HepG2 (cell line): ENCODE measurements around the gene CDKN3. TPM values are rescaled to one million over a fixed set of nuclear protein-coding genes. Genes with fewer than 3 reads are reported as not detected.

Source experiments
- AFF4 ChIP-seq: sonication (generic); formaldehyde crosslinking; IDR thresholded peaks from 2 replicates; pipeline ENCODE4 v1.4.0; 2020; ENCODE audit warnings: missing genetic modification reagents
- ARNT ChIP-seq: fragments of 450-650 bp; IDR thresholded peaks from 2 replicates; pipeline ENCODE4 v1.6.1; 2017
- ATF7-NPFF ChIP-seq: sonication (generic); formaldehyde crosslinking; IDR thresholded peaks from 2 replicates; pipeline ENCODE4 v1.8.1; 2023; ENCODE audit warnings: mild to moderate bottlenecking, low read depth, missing genetic modification reagents, moderate library complexity
- BCL6 ChIP-seq: IDR thresholded peaks from 2 replicates; pipeline ENCODE4 v1.6.1; 2016; ENCODE audit warnings: missing genetic modification reagents, missing compliant biosample characterization
- CREM ChIP-seq, 2 experiments: sonication (generic) in 1 of 2; formaldehyde crosslinking in 1 of 2; IDR thresholded peaks; 2 replicates each; pipeline versions ENCODE4 v1.4.0 to v1.6.1; 2016 to 2020; ENCODE audit warnings: antibody characterized with exemption in 1 of 2, mild to moderate bottlenecking in 1 of 2, missing genetic modification reagents in 1 of 2
- DR1 ChIP-seq: sonication (generic); formaldehyde crosslinking; IDR thresholded peaks from 2 replicates; pipeline ENCODE4 v1.8.0; 2021; ENCODE audit warnings: mild to moderate bottlenecking, missing genetic modification reagents, inconsistent platforms
- ELF1 ChIP-seq: sonication (generic); formaldehyde crosslinking; IDR thresholded peaks from 2 replicates; pipeline ENCODE4 v1.4.0; 2020; ENCODE audit warnings: missing genetic modification reagents
- EP300 ChIP-seq, 3 experiments: sonication (generic) in 1 of 3; formaldehyde crosslinking in 1 of 3; IDR thresholded peaks; 2 replicates each; pipeline versions ENCODE4 v1.5.1 to v1.6.1; 2011 to 2020; ENCODE audit warnings: low read depth in 2 of 3, low read length in 2 of 3, borderline replicate concordance in 1 of 3, improper control_type of control experiment in 1 of 3, mild to moderate bottlenecking in 1 of 3, missing genetic modification reagents in 1 of 3, moderate library complexity in 1 of 3
- FIP1L1 ChIP-seq: fragments of 200-400 bp; formaldehyde crosslinking; IDR thresholded peaks from 2 replicates; pipeline ENCODE4 v1.6.1; 2018; ENCODE audit warnings: low read depth, mild to moderate bottlenecking, low read length, moderate library complexity, borderline replicate concordance; ENCODE audit not compliant: insufficient read depth
- GATAD2A ChIP-seq: IDR thresholded peaks from 2 replicates; pipeline ENCODE4 v1.6.1; 2016
- GLI4 ChIP-seq: sonication (generic); formaldehyde crosslinking; IDR thresholded peaks from 2 replicates; pipeline ENCODE4 v1.5.1; 2020; ENCODE audit warnings: missing genetic modification reagents, mild to moderate bottlenecking, moderate library complexity, borderline replicate concordance
- GTF3A ChIP-seq: sonication (generic); formaldehyde crosslinking; conservative IDR thresholded peaks from 2 replicates; pipeline ENCODE4 v1.4.0; 2020; ENCODE audit warnings: mild to moderate bottlenecking, missing genetic modification reagents
- HNRNPL ChIP-seq: fragments of 200-400 bp; formaldehyde crosslinking; IDR thresholded peaks from 2 replicates; pipeline ENCODE4 v1.6.1; 2017; ENCODE audit warnings: mild to moderate bottlenecking, low read depth, low read length
- MLXIP ChIP-seq: sonication (generic); formaldehyde crosslinking; IDR thresholded peaks from 2 replicates; pipeline ENCODE4 v1.9.0; 2021; ENCODE audit warnings: missing genetic modification reagents, borderline replicate concordance
- NR2C2 ChIP-seq: sonication (generic); formaldehyde crosslinking; IDR thresholded peaks from 2 replicates; pipeline ENCODE4 v1.4.0; 2020; ENCODE audit warnings: missing genetic modification reagents, mild to moderate bottlenecking, moderate library complexity, borderline replicate concordance
- YEATS4 ChIP-seq: sonication (generic); formaldehyde crosslinking; IDR thresholded peaks from 2 replicates; pipeline ENCODE4 v1.4.0; 2020; ENCODE audit warnings: missing genetic modification reagents, borderline replicate concordance
- ZBTB44 ChIP-seq: sonication (generic); formaldehyde crosslinking; IDR thresholded peaks from 2 replicates; pipeline ENCODE4 v1.4.0; 2020; ENCODE audit warnings: missing genetic modification reagents
- ZBTB8A ChIP-seq: sonication (generic); formaldehyde crosslinking; IDR thresholded peaks from 2 replicates; pipeline ENCODE4 v1.4.0; 2020; ENCODE audit warnings: mild to moderate bottlenecking, low read depth, missing genetic modification reagents, borderline replicate concordance
- ZNF558 ChIP-seq: sonication (generic); formaldehyde crosslinking; IDR thresholded peaks from 2 replicates; pipeline ENCODE4 v1.9.0; 2022; ENCODE audit warnings: mild to moderate bottlenecking, missing genetic modification reagents, borderline replicate concordance
- ZNF564 ChIP-seq: sonication (generic); formaldehyde crosslinking; IDR thresholded peaks from 2 replicates; pipeline ENCODE4 v1.8.1; 2023; ENCODE audit warnings: mild to moderate bottlenecking, missing genetic modification reagents
- ZNF678 ChIP-seq: sonication (generic); formaldehyde crosslinking; IDR thresholded peaks from 2 replicates; pipeline ENCODE4 v1.4.0; 2020; ENCODE audit warnings: mild to moderate bottlenecking, missing genetic modification reagents
- ZNF839 ChIP-seq: sonication (generic); formaldehyde crosslinking; IDR thresholded peaks from 2 replicates; pipeline ENCODE4 v1.4.0; 2020; ENCODE audit warnings: missing genetic modification reagents, mild to moderate bottlenecking, borderline replicate concordance
- polyA plus RNA-seq, 8 experiments: library from polyadenylated mRNA; depleted of rRNA in 3 of 8; stranded (reverse) in 7 of 8; unstranded in 1 of 8; fragments of >200 nt; fragmentation: Illumina TruSeq in 4 of 8; extraction: Trizol in 4 of 8; gene quantifications; 2 replicates each; pipeline versions ENCODE4 v1.2.1 to v1.2.3, GENCODE V29; 2011 to 2016; ENCODE audit warnings: low read depth in 4 of 8, missing spikeins in 1 of 8, mixed read lengths in 1 of 8; ENCODE audit not compliant: insufficient read depth in 1 of 8
- total RNA-seq, 5 experiments: library from RNA; depleted of rRNA; stranded (reverse); fragments of >200 nt; fragmentation: Illumina TruSeq; extraction: Trizol; gene quantifications; 2 replicates each; pipeline ENCODE4 v1.2.3, GENCODE V29; 2016; ENCODE audit warnings: low read depth in 1 of 5

The CDKN3 gene
- total and polyA plus RNA-seq, 2 of the 13 experiments (the other 11 are each of a cell fraction or from before 2014, with no cell fraction given), result 63.0 to 88.9 TPM

- no peak for TF ChIP-seq AFF4 (CRISPR knock-in tag)
- TF ChIP-seq ZBTB44 (CRISPR knock-in tag), result no peak
- TF ChIP-seq ZNF839 (CRISPR knock-in tag), result no peak
- no peak for TF ChIP-seq NR2C2 (CRISPR knock-in tag)
- TF ChIP-seq CREM (IDR thresholded peaks at IDR 0.05), result no peak
- TF ChIP-seq CREM (CRISPR knock-in tag; IDR thresholded peaks at IDR 0.05), result no peak
- TF ChIP-seq HNRNPL, result no peak
- TF ChIP-seq YEATS4 (CRISPR knock-in tag), result peak; percentile 30; the same call in 1 of the 2 replicates
- TF ChIP-seq ELF1, result no peak
- no peak; a peak in 1 of 4 replicates for TF ChIP-seq EP300 (IDR thresholded peaks at IDR 0.05; ENCODE audit: low read depth in 2 of 2, low read length in 2 of 2)
- TF ChIP-seq EP300 (CRISPR knock-in tag; IDR thresholded peaks at IDR 0.05; ENCODE audit: borderline replicate concordance), result no peak
- TF ChIP-seq FIP1L1, result no peak
- no peak for TF ChIP-seq ATF7-NPFF (CRISPR knock-in tag)
- peak; percentile 25; the same call in 1 of the 2 replicates for TF ChIP-seq GATAD2A (CRISPR knock-in tag)
- TF ChIP-seq ARNT, result no peak
- TF ChIP-seq BCL6 (CRISPR knock-in tag), result no peak
- no peak for TF ChIP-seq ZNF678
- no peak for TF ChIP-seq ZNF558 (CRISPR knock-in tag)
- no peak for TF ChIP-seq ZBTB8A (CRISPR knock-in tag)
- TF ChIP-seq MLXIP (CRISPR knock-in tag), result no peak
- no peak for TF ChIP-seq GTF3A (CRISPR knock-in tag)
- TF ChIP-seq ZNF564 (CRISPR knock-in tag), result no peak
- TF ChIP-seq GLI4 (CRISPR knock-in tag), result no peak
- TF ChIP-seq DR1 (CRISPR knock-in tag), result peak; percentile 34; the same call in 1 of the 2 replicates
These were observed 54.4 kb downstream of the CDKN3 start (continued) for GRCh38 chr14:54451121-54451601.
